Lower leg skin (tissue), 3 donors: Measurements from ENCODE around the gene TNP1.

Experiments
- POLR2A ChIP-seq, 2 donors: fragments of 450-650 bp; IDR thresholded peaks; one replicate each; pipeline ENCODE4 v1.6.1; 2016 to 2017; ENCODE audit warnings: antibody characterized with exemption in 2 of 2, mild to moderate bottlenecking in 1 of 2, moderate library complexity in 1 of 2
- TF ChIP-seq, protein P1 (sequence below), 3 donors: fragments of 450-650 bp; IDR thresholded peaks; one replicate each; pipeline ENCODE4 v1.5.1; 2016; ENCODE audit warnings: antibody characterized with exemption in 3 of 3, mild to moderate bottlenecking in 3 of 3, moderate library complexity in 2 of 3

DNA sequence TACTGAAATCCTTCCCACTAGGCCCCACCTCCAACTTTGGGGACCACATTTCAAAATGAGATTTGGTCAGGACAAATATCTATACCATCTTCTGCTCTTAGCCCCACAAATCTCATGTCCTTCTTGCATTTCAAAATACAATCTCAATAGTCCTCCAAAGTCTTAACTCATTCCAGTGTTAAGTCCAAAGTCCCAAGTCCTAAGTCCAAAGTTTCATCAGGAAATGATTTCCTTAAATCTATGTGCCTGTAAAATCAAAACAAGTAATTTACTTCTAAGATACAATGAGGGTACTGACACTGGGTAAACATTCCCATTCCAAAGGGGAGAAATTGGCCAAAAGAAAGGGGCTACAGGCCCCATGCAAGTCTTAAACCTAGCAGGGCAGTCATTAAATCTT, 40.5 kb upstream of the TNP1 start:
- TF ChIP-seq, protein P1, sequence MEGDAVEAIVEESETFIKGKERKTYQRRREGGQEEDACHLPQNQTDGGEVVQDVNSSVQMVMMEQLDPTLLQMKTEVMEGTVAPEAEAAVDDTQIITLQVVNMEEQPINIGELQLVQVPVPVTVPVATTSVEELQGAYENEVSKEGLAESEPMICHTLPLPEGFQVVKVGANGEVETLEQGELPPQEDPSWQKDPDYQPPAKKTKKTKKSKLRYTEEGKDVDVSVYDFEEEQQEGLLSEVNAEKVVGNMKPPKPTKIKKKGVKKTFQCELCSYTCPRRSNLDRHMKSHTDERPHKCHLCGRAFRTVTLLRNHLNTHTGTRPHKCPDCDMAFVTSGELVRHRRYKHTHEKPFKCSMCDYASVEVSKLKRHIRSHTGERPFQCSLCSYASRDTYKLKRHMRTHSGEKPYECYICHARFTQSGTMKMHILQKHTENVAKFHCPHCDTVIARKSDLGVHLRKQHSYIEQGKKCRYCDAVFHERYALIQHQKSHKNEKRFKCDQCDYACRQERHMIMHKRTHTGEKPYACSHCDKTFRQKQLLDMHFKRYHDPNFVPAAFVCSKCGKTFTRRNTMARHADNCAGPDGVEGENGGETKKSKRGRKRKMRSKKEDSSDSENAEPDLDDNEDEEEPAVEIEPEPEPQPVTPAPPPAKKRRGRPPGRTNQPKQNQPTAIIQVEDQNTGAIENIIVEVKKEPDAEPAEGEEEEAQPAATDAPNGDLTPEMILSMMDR (IDR thresholded peaks at IDR 0.05): no peak
- no peak for TF ChIP-seq POLR2A (IDR thresholded peaks at IDR 0.05)
